ENCODE results near the gene DDX60.

- TF ChIP-seq SP1 (IDR thresholded peaks at IDR 0.05) (no peak), FOXA1 (IDR thresholded peaks at IDR 0.05) (no peak), FOXM1 (IDR thresholded peaks at IDR 0.05; ENCODE audit: borderline replicate concordance) (no peak)
Measured at GRCh38 chr4:168212656-168213055, 105.9 kb downstream of the DDX60 start.
